Right renal cortex interstitium (tissue), 3 donors: ENCODE data around the gene CXCL6. TPM values are rescaled to one million over a fixed set of nuclear protein-coding genes. Genes with fewer than 3 reads are reported as not detected.

Experiments
- DNase-seq, 3 donors: peaks; one replicate each; pipeline ENCODE4 v3.0.0-alpha.2; 2013; ENCODE audit warnings: low read depth in 3 of 3, low spot score in 2 of 3
- polyA plus RNA-seq, 3 donors: library from polyadenylated mRNA; unstranded; fragments of 120-200 nt; gene quantifications; one replicate each; pipeline ENCODE4 v1.2.1, GENCODE V29; 2013; ENCODE audit not compliant: insufficient read length in 3 of 3

The CXCL6 gene
- polyA plus RNA-seq, 3 donors = 0.17 TPM; not detected in 2

- no peak for DNase-seq
Observed at GRCh38 chr4:73865431-73866096, 29.1 kb downstream of the CXCL6 start.

GRCh38 chr4:73866246-73866645 is 29.8 kb downstream of the CXCL6 start:
- DNase-seq = no peak

- DNase-seq = no peak
Observed at GRCh38 chr4:73867783-73868182, 31.3 kb downstream of the CXCL6 start.

GRCh38 chr4:73868206-73869129 is 32.0 kb downstream of the CXCL6 start:
- DNase-seq = no peak

GRCh38 chr4:73869130-73870055 is 32.9 kb downstream of the CXCL6 start, which contains the start of gene CXCL1:
Gene CXCL1, plus strand, starts transcription at chr4:73869393. Its CDS starts 78 bp downstream, at chr4:73869471.
- no peak for DNase-seq

GRCh38 chr4:73870260-73870659 is 33.8 kb downstream of the CXCL6 start:
- DNase-seq = no peak

- no peak for DNase-seq
Observed at GRCh38 chr4:73870768-73871167, 34.3 kb downstream of the CXCL6 start.

GRCh38 chr4:73871511-73872310 is 35.2 kb downstream of the CXCL6 start:
- DNase-seq = no peak

GRCh38 chr4:73872316-73873108 is 36.0 kb downstream of the CXCL6 start:
- no peak for DNase-seq

- DNase-seq = no peak
Observed at GRCh38 chr4:73874386-73874785, 37.9 kb downstream of the CXCL6 start.

GRCh38 chr4:73875401-73875800 is 38.9 kb downstream of the CXCL6 start:
- DNase-seq = no peak

- DNase-seq = no peak
Observed at GRCh38 chr4:73883306-73883705, 46.8 kb downstream of the CXCL6 start.

GRCh38 chr4:73885574-73886267 is 49.2 kb downstream of the CXCL6 start:
- no peak for DNase-seq

Other genes with a start within 250 kb of the CXCL6 start
- gene RASSF6, start 216.2 kb upstream of the CXCL6 start, polyA plus RNA-seq = 1 to 10 TPM; 5.5 to 6.6 (median 6.3) TPM
- 1 to 10 TPM in 1 of 3 donors, under 1 TPM in 2; 0.35 to 1.4 (median 0.93) TPM for gene CXCL8, start 96.1 kb upstream of the CXCL6 start, polyA plus RNA-seq
- 1 to 10 TPM in 1 of 3 donors, under 1 TPM in 2; 0.31 to 2.0 (median 0.71) TPM for gene PF4V1, start 16.6 kb downstream of the CXCL6 start, polyA plus RNA-seq
- gene CXCL1, start 32.7 kb downstream of the CXCL6 start, polyA plus RNA-seq = under 1 TPM; 0.50 to 0.71 (median 0.67) TPM
- gene PF4, start 145.3 kb downstream of the CXCL6 start, polyA plus RNA-seq = 10 to 100 TPM in 1 of 3 donors, 1 to 10 TPM in 2; 6.3 to 15.1 (median 6.8) TPM
- 10 to 100 TPM; 27.0 to 63.5 (median 28.3) TPM for gene PPBP, start 151.5 kb downstream of the CXCL6 start, polyA plus RNA-seq
- under 1 TPM in 2 of 3 donors, not detected in 1; 0.11 to 0.17 TPM for gene CXCL5, start 162.0 kb downstream of the CXCL6 start, polyA plus RNA-seq
- under 1 TPM; 0.18 to 0.39 (median 0.33) TPM for gene CXCL3, start 202.0 kb downstream of the CXCL6 start, polyA plus RNA-seq